ENCODE results near the gene CFAP300.
A peak's percentile ranks its signal among the peaks of the same experiment; 100 is the strongest.

The CFAP300 gene

GRCh38 chr11:102079625-102080024 is 32.4 kb downstream of the CFAP300 start:
- DNase-seq, result no peak

- no peak for DNase-seq
Measured at GRCh38 chr11:102081313-102081712, 34.1 kb downstream of the CFAP300 start.

- no peak for DNase-seq
Measured at GRCh38 chr11:102085864-102086551, 38.8 kb downstream of the CFAP300 start.

GRCh38 chr11:102097186-102097585 is 49.9 kb downstream of the CFAP300 start:
- no peak for DNase-seq

- no peak for DNase-seq
Measured at GRCh38 chr11:102099755-102100154, 52.5 kb downstream of the CFAP300 start.

- no peak for DNase-seq
Measured at GRCh38 chr11:102108734-102109440, 61.6 kb downstream of the CFAP300 start.

- peak; percentile 81 for DNase-seq
Measured at GRCh38 chr11:102109896-102110760, 62.9 kb downstream of the CFAP300 start, which contains the start of gene YAP1. Gene YAP1 (plus strand): TSS chr11:102110447. CDS start chr11:102110849, 402 bp downstream.

GRCh38 chr11:102110761-102111010 is 63.4 kb downstream of the CFAP300 start:
- peak; percentile 1 for DNase-seq

GRCh38 chr11:102111011-102111786 is 64.0 kb downstream of the CFAP300 start:
- peak; percentile 29 for DNase-seq

- peak; percentile 21 for DNase-seq
Measured at GRCh38 chr11:102111787-102112508, 64.7 kb downstream of the CFAP300 start.

GRCh38 chr11:102112509-102112821 is 65.2 kb downstream of the CFAP300 start:
- no peak for DNase-seq

GRCh38 chr11:102114032-102114431 is 66.8 kb downstream of the CFAP300 start:
- no peak for DNase-seq

GRCh38 chr11:102115557-102115956 is 68.3 kb downstream of the CFAP300 start:
- no peak for DNase-seq

- DNase-seq, result no peak
Measured at GRCh38 chr11:102116453-102117205, 69.4 kb downstream of the CFAP300 start.

- DNase-seq, result peak; percentile 3
Measured at GRCh38 chr11:102117472-102118113, 70.4 kb downstream of the CFAP300 start.

GRCh38 chr11:102118937-102119336 is 71.7 kb downstream of the CFAP300 start:
- DNase-seq, result no peak

- no peak for DNase-seq
Measured at GRCh38 chr11:102119997-102120396, 72.8 kb downstream of the CFAP300 start.

GRCh38 chr11:102120437-102120973 is 73.3 kb downstream of the CFAP300 start:
- DNase-seq, result no peak

- DNase-seq, result no peak
Measured at GRCh38 chr11:102121329-102121728, 74.1 kb downstream of the CFAP300 start.
